Natural killer cell (primary cell): Measurements from ENCODE around the gene USP6NL. TPM values are rescaled to one million over a fixed set of nuclear protein-coding genes. Genes with fewer than 3 reads are reported as not detected.
"Not testable (repeated sequence)": the region's sequence is repeated elsewhere in the genome, so short reads cannot be mapped to it uniquely, and the experiment has no call there.

Experiments
- ATAC-seq, 3 donors: fragments of 150-1000 bp in 2 of 3; fragments of 200-7000 bp in 1 of 3; cut with Tn5 transposase; 1 replicate in 1 of 3; 2 replicates in 2 of 3; pipeline ENCODE4 v1.10.0; 2021; ENCODE audit warnings: mild to moderate bottlenecking in 2 of 3, moderate library complexity in 2 of 3
- DNase-seq, 2 donors: peaks; one replicate each; pipeline versions ENCODE4 v3.0.0 to v3.0.0-alpha.2; 2013 to 2021; ENCODE audit warnings: mixed read lengths in 1 of 2
- H3K27ac ChIP-seq: one replicate; pipeline ENCODE4 v1.5.1; 2013; ENCODE audit warnings: mild to moderate bottlenecking, low read length
- H3K27me3 ChIP-seq: one replicate; pipeline ENCODE4 v1.6.1; 2013; ENCODE audit warnings: low read length; ENCODE audit not compliant: control insufficient read depth, insufficient read depth
- H3K36me3 ChIP-seq: one replicate; pipeline ENCODE4 v1.6.1; 2013; ENCODE audit warnings: low read length; ENCODE audit not compliant: control insufficient read depth, insufficient read depth
- H3K4me1 ChIP-seq: one replicate; pipeline ENCODE4 v1.6.1; 2013; ENCODE audit warnings: low read length; ENCODE audit not compliant: control insufficient read depth, insufficient read depth
- H3K4me3 ChIP-seq: one replicate; pipeline ENCODE4 v1.5.1; 2013; ENCODE audit warnings: low read length
- H3K9me3 ChIP-seq: one replicate; pipeline ENCODE4 v1.6.1; 2013; ENCODE audit warnings: low read length; ENCODE audit not compliant: control insufficient read depth, insufficient read depth
- H3K27ac Mint-ChIP-seq, 2 donors: one replicate each; pipeline ENCODE4 v1.8.0; 2022; ENCODE audit warnings: mild to moderate bottlenecking in 2 of 2, mixed read lengths in 2 of 2, moderate library complexity in 1 of 2
- H3K27me3 Mint-ChIP-seq, 2 donors: one replicate each; pipeline ENCODE4 v1.8.0; 2022; ENCODE audit warnings: low read depth in 2 of 2, mixed read lengths in 2 of 2
- H3K36me3 Mint-ChIP-seq: one replicate; pipeline ENCODE4 v1.8.0; 2022; ENCODE audit warnings: mixed read lengths
- H3K4me1 Mint-ChIP-seq, 2 donors: one replicate each; pipeline ENCODE4 v1.8.0; 2022; ENCODE audit warnings: mixed read lengths in 2 of 2
- H3K4me3 Mint-ChIP-seq: one replicate; pipeline ENCODE4 v1.8.0; 2022; ENCODE audit warnings: mild to moderate bottlenecking, moderate library complexity, mixed read lengths
- H3K9me3 Mint-ChIP-seq, 2 donors: one replicate each; pipeline ENCODE4 v1.8.0; 2022; ENCODE audit warnings: mixed read lengths in 2 of 2
- WGBS: methylation state at CpG from one replicate; pipeline ENCODE4 v1.1.7; 2013; ENCODE audit warnings: missing lambda C conversion rate; ENCODE audit not compliant: insufficient coverage; 5-methylcytosine and 5-hydroxymethylcytosine counted together
- intact Hi-C: fragments of 100-400 bp; cut with micrococcal nuclease; formaldehyde crosslinking; loops from one replicate; pipeline ENCODE4 v1.14.2; 2022
- total RNA-seq, 4 donors: library from RNA; stranded (reverse); fragments of 120-200 nt in 1 of 4; gene quantifications; one replicate each; pipeline versions ENCODE4 v1.2.3 to v1.2.4, GENCODE V29; 2013 to 2022
- TF ChIP-seq, protein P1 (sequence below): fragments of 200-600 bp; IDR thresholded peaks from one replicate; pipeline ENCODE4 v1.8.0; 2022; ENCODE audit warnings: antibody characterized with exemption

The USP6NL gene
- total RNA-seq, 3 donors from 2014 or later (not counting 1 experiment from before 2014, with no cell fraction given): 2.3 to 3.7 (median 2.5) TPM

DNA sequence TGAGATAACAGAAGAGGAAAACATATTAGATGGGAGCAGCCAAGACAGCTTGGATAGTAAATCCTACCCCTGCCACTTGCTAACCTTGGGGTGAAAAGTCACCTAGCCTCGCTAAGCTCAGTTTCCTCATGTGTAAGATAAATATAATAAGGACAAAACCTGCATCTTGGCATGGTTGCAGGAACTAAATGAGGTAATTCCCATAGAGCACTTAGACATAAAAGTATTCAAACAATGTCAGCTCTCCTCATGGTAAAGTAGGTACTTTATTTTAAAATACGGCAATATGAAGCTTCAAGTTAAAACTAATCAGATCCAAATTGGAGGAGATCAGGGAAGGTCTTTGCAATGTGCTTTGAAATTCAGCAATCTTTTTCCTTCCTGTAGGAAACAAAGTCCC lies 113.1 kb downstream of the USP6NL start:
- Mint-ChIP-seq H3K4me1 (no peaks in the 10 kb centered on the region), H3K27me3 (peaks cover 0 to 3% of the 10 kb centered on the region in 2 donors), H3K36me3 (no peaks in the 10 kb centered on the region), H3K27ac (no peak overlapping the region), H3K4me3 (no peak overlapping the region), H3K9me3 (no peaks in the 10 kb centered on the region)
- WGBS: 100% methylated on average over 2 of the region's 2 CpGs
- H3K9me3 ChIP-seq: no peaks in the 10 kb centered on the region
- ATAC-seq (no peak), DNase-seq (no peak)
- no peaks in the 10 kb centered on the region for H3K4me1 ChIP-seq
- H3K27ac ChIP-seq: no peak overlapping the region
- H3K36me3 ChIP-seq: no peaks in the 10 kb centered on the region
- no peak overlapping the region for H3K4me3 ChIP-seq
- TF ChIP-seq, protein P1, sequence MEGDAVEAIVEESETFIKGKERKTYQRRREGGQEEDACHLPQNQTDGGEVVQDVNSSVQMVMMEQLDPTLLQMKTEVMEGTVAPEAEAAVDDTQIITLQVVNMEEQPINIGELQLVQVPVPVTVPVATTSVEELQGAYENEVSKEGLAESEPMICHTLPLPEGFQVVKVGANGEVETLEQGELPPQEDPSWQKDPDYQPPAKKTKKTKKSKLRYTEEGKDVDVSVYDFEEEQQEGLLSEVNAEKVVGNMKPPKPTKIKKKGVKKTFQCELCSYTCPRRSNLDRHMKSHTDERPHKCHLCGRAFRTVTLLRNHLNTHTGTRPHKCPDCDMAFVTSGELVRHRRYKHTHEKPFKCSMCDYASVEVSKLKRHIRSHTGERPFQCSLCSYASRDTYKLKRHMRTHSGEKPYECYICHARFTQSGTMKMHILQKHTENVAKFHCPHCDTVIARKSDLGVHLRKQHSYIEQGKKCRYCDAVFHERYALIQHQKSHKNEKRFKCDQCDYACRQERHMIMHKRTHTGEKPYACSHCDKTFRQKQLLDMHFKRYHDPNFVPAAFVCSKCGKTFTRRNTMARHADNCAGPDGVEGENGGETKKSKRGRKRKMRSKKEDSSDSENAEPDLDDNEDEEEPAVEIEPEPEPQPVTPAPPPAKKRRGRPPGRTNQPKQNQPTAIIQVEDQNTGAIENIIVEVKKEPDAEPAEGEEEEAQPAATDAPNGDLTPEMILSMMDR: no peak
- intact Hi-C loops: no loop called here
- H3K27me3 ChIP-seq: no peaks in the 10 kb centered on the region

- H3K27ac Mint-ChIP-seq, H3K4me3 Mint-ChIP-seq, H3K36me3 ChIP-seq, H3K27me3 ChIP-seq, DNase-seq, ATAC-seq, H3K4me1 Mint-ChIP-seq, H3K27me3 Mint-ChIP-seq, H3K36me3 Mint-ChIP-seq, H3K27ac ChIP-seq, H3K9me3 Mint-ChIP-seq, H3K9me3 ChIP-seq, H3K4me1 ChIP-seq, intact Hi-C loops, H3K4me3 ChIP-seq: not testable (repeated sequence)
- 96% methylated on average over 11 of the region's 13 CpGs for WGBS
These were observed 116.5 kb downstream of the USP6NL start for GRCh38 chr10:11494923-11495322.

- H3K36me3 ChIP-seq: no peaks in the 10 kb centered on the region
- DNase-seq (no peak), ATAC-seq (no peak)
- H3K36me3 Mint-ChIP-seq: no peaks in the 10 kb centered on the region
- H3K4me3 Mint-ChIP-seq: no peak overlapping the region
- TF ChIP-seq, protein P1: no peak
- no peaks in the 10 kb centered on the region for H3K4me1 Mint-ChIP-seq
- H3K4me1 ChIP-seq: no peaks in the 10 kb centered on the region
- WGBS: 94% methylated on average over 6 of the region's 6 CpGs
- no peaks in the 10 kb centered on the region for H3K27me3 ChIP-seq
- no peaks in the 10 kb centered on the region for H3K27me3 Mint-ChIP-seq
- intact Hi-C loops: no loop called here
- no peaks in the 10 kb centered on the region for H3K9me3 ChIP-seq
- H3K27ac Mint-ChIP-seq: no peak overlapping the region
- no peak overlapping the region for H3K4me3 ChIP-seq
- H3K9me3 Mint-ChIP-seq: no peaks in the 10 kb centered on the region
- no peak overlapping the region for H3K27ac ChIP-seq
These were observed 117.8 kb downstream of the USP6NL start for GRCh38 chr10:11493646-11494045.

GRCh38 chr10:11491087-11491486 lies 120.4 kb downstream of the USP6NL start:
- Histone ChIP-seq H3K27ac (no peak overlapping the region), H3K4me3 (no peak overlapping the region), H3K36me3 (no peaks in the 10 kb centered on the region), H3K9me3 (no peaks in the 10 kb centered on the region), H3K4me1 (no peaks in the 10 kb centered on the region), H3K27me3 (no peaks in the 10 kb centered on the region)
- Mint-ChIP-seq H3K27me3 (no peaks in the 10 kb centered on the region), H3K9me3 (no peaks in the 10 kb centered on the region), H3K4me3 (no peak overlapping the region), H3K27ac (no peak overlapping the region), H3K4me1 (no peaks in the 10 kb centered on the region), H3K36me3 (no peaks in the 10 kb centered on the region)
- no peak for DNase-seq
- TF ChIP-seq, protein P1: no peak
- WGBS: 93% methylated on average over 2 of the region's 2 CpGs
- intact Hi-C loops: no loop called here
- ATAC-seq: no peak
